Cardiac septum (tissue), 1 donor: ENCODE results near the gene TALDO1. TPM values are rescaled to one million over a fixed set of nuclear protein-coding genes. Genes with fewer than 3 reads are reported as not detected.

ENCODE experiments used
- DNase-seq: peaks from one replicate; pipeline ENCODE4 v3.0.0-alpha.2; 2020; ENCODE audit warnings: low spot score
- intact Hi-C: fragments of 100-400 bp; cut with DNase I; formaldehyde crosslinking; loops from one replicate; pipeline ENCODE4 v1.14.0; 2022
- total RNA-seq: library from RNA; stranded (reverse); fragmentation: NEBNext Ultra II Directional; extraction: Animal tissue kit (Norgen Biotek cat#: 25700); gene quantifications from one replicate; pipeline ENCODE4 v1.2.1, GENCODE V29; 2021
- donor health status: DM: no; HTN: no; CAD: no.

Gene TALDO1
- total RNA-seq, 1 donor from 2014 or later = 92.4 TPM

DNA sequence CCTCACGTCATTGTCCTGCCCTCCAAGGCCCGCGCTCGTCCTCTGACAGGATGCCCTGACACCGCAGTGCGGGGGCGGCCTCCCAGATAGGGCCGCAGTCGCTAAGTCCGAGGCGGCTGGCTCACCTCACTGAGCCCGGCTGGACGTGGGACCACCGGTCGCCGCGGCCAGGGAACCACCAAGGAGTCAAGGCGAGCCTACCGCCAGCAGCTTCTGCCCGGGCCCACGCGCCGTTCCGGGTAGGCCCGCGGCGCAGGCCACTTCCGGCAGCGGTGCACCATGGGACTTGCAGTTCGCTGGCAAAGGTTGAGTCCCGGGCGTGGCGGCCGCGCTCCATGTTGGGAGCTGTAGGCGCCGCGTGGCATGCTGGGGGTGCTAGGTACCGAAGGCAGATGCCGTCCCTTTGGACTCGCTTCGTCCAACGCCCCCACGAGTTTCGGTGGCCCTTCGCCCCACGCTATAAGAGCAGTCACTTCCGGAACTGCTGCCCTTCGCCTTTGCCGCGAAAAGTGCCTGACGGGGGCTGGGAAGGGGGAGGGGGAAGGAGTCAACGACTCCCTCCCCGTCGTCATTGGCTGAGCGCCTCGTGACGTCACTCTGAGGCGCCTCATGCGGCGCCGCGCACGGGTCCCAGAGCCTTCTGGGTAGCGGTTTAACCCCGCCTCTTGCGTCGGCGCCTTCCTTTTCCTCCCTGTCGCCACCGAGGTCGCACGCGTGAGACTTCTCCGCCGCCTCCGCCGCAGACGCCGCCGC, 62.2 kb downstream of the TALDO1 start, which contains the start of gene RPLP2:
RPLP2 (plus strand) TSS at position 681 of the 753 bp plus-strand sequence. CDS start 268 bp downstream, outside the sequence.
- DNase-seq = peak; percentile 99
- intact Hi-C loops = loop anchor here (5.0 kb wide), 1 partner anchor 33 kb away; the partner anchor contains the start of genes POLR2L and TSPAN4

DNA sequence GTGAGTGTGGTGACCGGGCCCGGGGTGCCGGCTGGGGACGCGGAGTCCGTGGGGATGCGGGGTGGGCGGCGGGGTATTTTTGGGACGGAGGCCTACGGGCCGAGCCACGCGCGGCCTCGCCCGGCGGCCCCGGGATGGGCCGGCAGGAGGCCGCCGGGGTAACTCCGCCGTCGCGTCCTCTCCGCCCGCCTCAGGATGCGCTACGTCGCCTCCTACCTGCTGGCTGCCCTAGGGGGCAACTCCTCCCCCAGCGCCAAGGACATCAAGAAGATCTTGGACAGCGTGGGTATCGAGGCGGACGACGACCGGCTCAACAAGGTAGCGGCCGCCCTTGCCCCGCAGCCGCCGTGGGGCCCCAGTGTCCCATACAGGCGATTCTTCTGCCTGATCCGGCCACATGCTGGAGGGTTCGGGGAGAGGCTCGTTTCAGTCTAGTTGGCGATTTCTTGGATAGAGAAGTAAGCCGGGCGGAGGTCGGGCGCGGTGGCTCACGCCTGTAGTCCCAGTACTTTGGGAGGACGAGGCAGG, 62.8 kb downstream of the TALDO1 start:
- intact Hi-C loops = no loop called here
- no peak for DNase-seq

DNA sequence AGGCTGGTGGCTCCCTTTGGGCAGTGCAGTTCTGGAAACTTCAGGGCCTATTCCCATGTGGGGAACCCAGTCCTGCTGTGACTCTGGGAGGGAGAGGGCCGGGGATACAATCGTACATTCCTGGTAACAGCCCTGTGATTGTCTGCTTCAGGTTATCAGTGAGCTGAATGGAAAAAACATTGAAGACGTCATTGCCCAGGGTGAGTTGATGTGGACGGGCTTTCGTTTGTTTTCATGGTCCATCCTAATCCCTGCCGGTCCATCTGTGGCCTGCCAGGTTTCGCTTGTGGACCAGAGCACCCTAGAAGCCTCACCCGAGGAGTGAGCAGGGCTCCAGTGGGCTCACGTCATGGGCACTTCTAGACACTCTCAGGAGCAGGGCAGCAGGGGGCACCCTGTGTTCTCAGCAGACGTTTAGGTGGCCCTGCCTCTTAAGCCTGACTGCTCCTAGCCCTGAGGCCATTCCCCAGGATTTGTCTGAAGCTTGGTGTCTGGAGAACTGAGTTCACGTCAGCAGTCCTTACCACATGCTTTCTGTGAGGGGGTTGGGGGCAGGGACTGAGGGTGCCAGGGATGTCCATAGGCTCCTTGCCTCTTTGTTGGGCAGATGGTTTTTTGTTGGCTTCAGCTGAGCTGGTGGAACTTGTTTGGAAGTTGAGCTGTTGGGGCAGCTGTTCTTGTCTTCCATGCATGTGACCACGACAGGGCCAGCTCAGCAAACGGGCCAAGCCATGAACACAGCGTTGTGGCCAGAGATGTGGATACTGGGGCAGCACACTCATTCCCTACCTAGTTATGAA, 64.4 kb downstream of the TALDO1 start:
- intact Hi-C loops = no loop called here
- no peak for DNase-seq

DNA sequence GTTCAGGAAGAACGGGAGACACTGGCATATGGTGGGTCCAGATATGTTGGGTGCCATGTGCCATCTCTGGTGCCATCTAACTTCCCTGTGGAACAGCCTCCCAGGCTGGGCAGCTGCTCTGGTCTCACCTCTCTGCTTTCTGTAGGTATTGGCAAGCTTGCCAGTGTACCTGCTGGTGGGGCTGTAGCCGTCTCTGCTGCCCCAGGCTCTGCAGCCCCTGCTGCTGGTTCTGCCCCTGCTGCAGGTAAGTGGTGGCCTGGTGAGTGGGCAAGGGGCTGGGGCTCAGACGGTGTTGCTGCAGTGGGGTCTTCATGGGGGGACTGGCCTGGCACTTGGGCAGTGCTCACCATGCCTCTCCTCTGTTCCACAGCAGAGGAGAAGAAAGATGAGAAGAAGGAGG, 65.1 kb downstream of the TALDO1 start:
- intact Hi-C loops = no loop called here
- no peak for DNase-seq

DNA sequence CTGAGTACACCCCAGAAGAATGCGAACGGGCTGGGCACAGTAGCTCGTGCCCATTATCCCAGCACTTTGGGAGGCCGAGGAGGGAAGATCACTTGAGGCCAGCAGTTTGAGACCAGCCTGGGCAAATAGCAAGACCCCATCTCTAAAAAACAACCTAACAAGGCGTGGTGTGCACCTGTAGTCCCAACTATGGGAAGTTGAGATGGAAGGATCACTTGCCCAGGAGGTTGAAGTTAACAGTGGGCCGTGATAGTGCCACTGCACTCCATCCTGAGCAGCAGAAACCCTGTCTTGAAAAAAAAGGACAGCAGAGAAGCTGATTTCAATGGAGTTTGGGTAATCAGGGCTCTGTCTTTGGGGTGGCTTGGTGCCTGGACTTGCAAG, 65.8 kb downstream of the TALDO1 start:
- no peak for DNase-seq
- intact Hi-C loops = no loop called here

DNA sequence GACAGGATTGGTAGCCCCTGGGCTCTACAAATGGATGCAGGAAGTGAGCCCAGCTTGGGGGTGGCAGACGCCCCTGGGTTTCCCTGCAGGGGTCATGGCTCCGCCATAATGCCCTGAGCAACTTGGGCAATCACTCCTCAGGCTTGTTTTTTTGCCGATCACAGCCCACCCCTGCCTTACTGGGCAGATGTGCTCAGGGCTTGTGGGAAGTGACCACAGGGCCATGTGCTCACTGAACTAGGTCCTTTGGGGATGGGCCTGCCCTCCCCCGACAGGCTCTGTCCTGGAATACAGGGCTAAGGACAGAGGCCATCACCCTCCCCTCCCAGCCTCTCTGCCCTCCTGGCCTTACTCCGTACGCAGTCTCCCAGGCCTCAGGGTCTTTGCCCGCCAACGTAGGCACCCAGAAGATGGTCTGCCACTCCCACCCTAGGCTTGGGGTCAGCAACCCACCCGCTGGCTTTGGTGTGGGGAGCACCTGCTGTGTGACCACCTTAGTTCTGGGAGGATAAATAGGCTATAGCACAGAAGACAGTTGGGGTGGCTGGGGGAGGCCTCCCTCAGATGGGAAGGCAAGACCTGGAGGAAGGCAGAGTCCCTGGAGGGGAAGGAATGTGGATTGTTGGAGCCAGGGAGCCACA, 66.3 kb downstream of the TALDO1 start:
- intact Hi-C loops = no loop called here
- DNase-seq = no peak

Other genes with a start within 250 kb of the TALDO1 start
- gene RNH1, start 240.2 kb upstream of the TALDO1 start, total RNA-seq = 158 TPM
- 75.9 TPM for gene HRAS, start 211.9 kb upstream of the TALDO1 start, total RNA-seq
- 0.38 TPM for gene LRRC56, start 209.9 kb upstream of the TALDO1 start, total RNA-seq
- 0.40 TPM for gene LMNTD2, start 186.7 kb upstream of the TALDO1 start, total RNA-seq
- 2.6 TPM for gene RASSF7, start 186.5 kb upstream of the TALDO1 start, total RNA-seq
- 20.9 TPM for gene PHRF1, start 171.0 kb upstream of the TALDO1 start, total RNA-seq
- 9.7 TPM for gene IRF7, start 131.5 kb upstream of the TALDO1 start, total RNA-seq
- gene CDHR5, start 122.5 kb upstream of the TALDO1 start, total RNA-seq = not detected
- gene SCT, start 120.3 kb upstream of the TALDO1 start, total RNA-seq = not detected
- 0.81 TPM for gene DRD4, start 110.2 kb upstream of the TALDO1 start, total RNA-seq
- gene DEAF1, start 52.2 kb upstream of the TALDO1 start, total RNA-seq = 21.3 TPM
- gene TMEM80, start 51.6 kb upstream of the TALDO1 start, total RNA-seq = 15.5 TPM
- 2.3 TPM for gene EPS8L2, start 41.2 kb upstream of the TALDO1 start, total RNA-seq
- gene GATD1, start 30.0 kb downstream of the TALDO1 start, total RNA-seq = 38.7 TPM
- 0.65 TPM for gene CEND1, start 42.6 kb downstream of the TALDO1 start, total RNA-seq
- 4.7 TPM for gene SLC25A22, start 50.8 kb downstream of the TALDO1 start, total RNA-seq
- 12.1 TPM for gene PIDD1, start 57.8 kb downstream of the TALDO1 start, total RNA-seq
- 781 TPM for gene RPLP2, start 62.5 kb downstream of the TALDO1 start, total RNA-seq
- 209 TPM for gene PNPLA2, start 71.5 kb downstream of the TALDO1 start, total RNA-seq
- 12.2 TPM for gene CRACR2B, start 80.5 kb downstream of the TALDO1 start, total RNA-seq
- 625 TPM for gene CD151, start 85.5 kb downstream of the TALDO1 start, total RNA-seq
- gene POLR2L, start 95.1 kb downstream of the TALDO1 start, total RNA-seq = 202 TPM
- 27.9 TPM for gene TSPAN4, start 95.4 kb downstream of the TALDO1 start, total RNA-seq
- 63.7 TPM for gene CHID1, start 163.3 kb downstream of the TALDO1 start, total RNA-seq
- gene AP2A2, start 178.4 kb downstream of the TALDO1 start, total RNA-seq = 40.3 TPM